ENCODE data around the gene VENTX.

Gene VENTX

GRCh38 chr10:133237588-133238465 lies at the start of gene VENTX:
VENTX (plus strand) TSS chr10:133237855; CDS start chr10:133237915, 60 bp downstream.
- Histone ChIP-seq H3K27me3 (ENCODE audit: insufficient read depth, low read length, poor library complexity, severe bottlenecking) (no peaks in the 10 kb centered on the region), H3K9me2 (replicated peaks; ENCODE audit: low read depth, low read length) (no peaks in the 10 kb centered on the region), H3K9ac (ENCODE audit: low read depth, low read length, poor library complexity, severe bottlenecking) (no peak within 1 kb of the TSS), H3K4me3 (ENCODE audit: low read length, poor library complexity, severe bottlenecking) (no peak within 1 kb of the TSS), H4K20me1 (ENCODE audit: insufficient read depth, low read length, poor library complexity, severe bottlenecking) (no peaks in the 10 kb centered on the region), H3K4me2 (ENCODE audit: low read depth, low read length, poor library complexity, severe bottlenecking) (no peak within 1 kb of the TSS), H3F3A (ENCODE audit: low read depth) (no peaks in the 10 kb centered on the region), H3K36me3 (ENCODE audit: insufficient read depth, low read length) (no peaks in the 10 kb centered on the region), H2AFZ (ENCODE audit: low read length) (no peak within 1 kb of the TSS), H3K79me2 (ENCODE audit: insufficient read depth, low read length) (no peaks in the 10 kb centered on the region), H3K9me3 (ENCODE audit: insufficient read depth, low read depth, low read length) (peaks cover 4% of the 10 kb centered on the region; the same call in 1 of the 2 replicates), H3K4me1 (ENCODE audit: insufficient read depth, low read length, poor library complexity, severe bottlenecking) (no peaks in the 10 kb centered on the region)
- no peak for TF ChIP-seq EZH2phosphoT487 (IDR thresholded peaks at IDR 0.05; ENCODE audit: borderline replicate concordance)
- no peak for TF ChIP-seq CTCF (conservative IDR thresholded peaks at IDR 0.05; ENCODE audit: low read length)

- TF ChIP-seq CTCF (conservative IDR thresholded peaks at IDR 0.05; ENCODE audit: low read length) (no peak), EZH2phosphoT487 (IDR thresholded peaks at IDR 0.05; ENCODE audit: borderline replicate concordance) (no peak)
- H2AFZ ChIP-seq (ENCODE audit: low read length) = no peak overlapping the region
- no peak overlapping the region for H3K4me3 ChIP-seq (ENCODE audit: low read length, poor library complexity, severe bottlenecking)
- no peaks in the 10 kb centered on the region for H3K27me3 ChIP-seq (ENCODE audit: insufficient read depth, low read length, poor library complexity, severe bottlenecking)
- H3K36me3 ChIP-seq (ENCODE audit: insufficient read depth, low read length) = no peaks in the 10 kb centered on the region
- H3K4me2 ChIP-seq (ENCODE audit: low read depth, low read length, poor library complexity, severe bottlenecking) = no peak overlapping the region
- H3K4me1 ChIP-seq (ENCODE audit: insufficient read depth, low read length, poor library complexity, severe bottlenecking) = no peaks in the 10 kb centered on the region
- no peaks in the 10 kb centered on the region for H3K9me2 ChIP-seq (replicated peaks; ENCODE audit: low read depth, low read length)
- no peak overlapping the region for H3K9ac ChIP-seq (ENCODE audit: low read depth, low read length, poor library complexity, severe bottlenecking)
- H4K20me1 ChIP-seq (ENCODE audit: insufficient read depth, low read length, poor library complexity, severe bottlenecking) = no peaks in the 10 kb centered on the region
- H3K79me2 ChIP-seq (ENCODE audit: insufficient read depth, low read length) = no peaks in the 10 kb centered on the region
- no peaks in the 10 kb centered on the region for H3F3A ChIP-seq (ENCODE audit: low read depth)
- peaks cover 17% of the 10 kb centered on the region; the same call in 1 of the 2 replicates for H3K9me3 ChIP-seq (ENCODE audit: insufficient read depth, low read depth, low read length)
Observed at GRCh38 chr10:133187906-133188681, 49.6 kb upstream of the VENTX start.

- no peaks in the 10 kb centered on the region for H3K27me3 ChIP-seq (ENCODE audit: insufficient read depth, low read length, poor library complexity, severe bottlenecking)
- no peaks in the 10 kb centered on the region for H3K9me2 ChIP-seq (replicated peaks; ENCODE audit: low read depth, low read length)
- TF ChIP-seq CTCF (conservative IDR thresholded peaks at IDR 0.05; ENCODE audit: low read length) (no peak), EZH2phosphoT487 (IDR thresholded peaks at IDR 0.05; ENCODE audit: borderline replicate concordance) (no peak)
- no peak overlapping the region for H3K4me3 ChIP-seq (ENCODE audit: low read length, poor library complexity, severe bottlenecking)
- H3K9me3 ChIP-seq (ENCODE audit: insufficient read depth, low read depth, low read length) = peaks cover 14% of the 10 kb centered on the region; the same call in 1 of the 2 replicates
- no peaks in the 10 kb centered on the region for H3K79me2 ChIP-seq (ENCODE audit: insufficient read depth, low read length)
- H3F3A ChIP-seq (ENCODE audit: low read depth) = no peaks in the 10 kb centered on the region
- no peaks in the 10 kb centered on the region for H4K20me1 ChIP-seq (ENCODE audit: insufficient read depth, low read length, poor library complexity, severe bottlenecking)
- no peak overlapping the region for H3K4me2 ChIP-seq (ENCODE audit: low read depth, low read length, poor library complexity, severe bottlenecking)
- no peak overlapping the region for H2AFZ ChIP-seq (ENCODE audit: low read length)
- H3K36me3 ChIP-seq (ENCODE audit: insufficient read depth, low read length) = no peaks in the 10 kb centered on the region
- H3K9ac ChIP-seq (ENCODE audit: low read depth, low read length, poor library complexity, severe bottlenecking) = no peak overlapping the region
- no peaks in the 10 kb centered on the region for H3K4me1 ChIP-seq (ENCODE audit: insufficient read depth, low read length, poor library complexity, severe bottlenecking)
Observed at GRCh38 chr10:133189256-133189655, 48.4 kb upstream of the VENTX start.

Data from Loucy (cell line).